Ovary (tissue), 3 donors: Measurements from ENCODE around the gene HSDL1.

Experiments
- EP300 ChIP-seq: sonication (generic); formaldehyde crosslinking; IDR thresholded peaks from one replicate; pipeline ENCODE4 v1.6.1; 2017; ENCODE audit warnings: antibody characterized with exemption
- POLR2A ChIP-seq: fragments of 450-650 bp; IDR thresholded peaks from one replicate; pipeline ENCODE4 v1.6.1; 2017; ENCODE audit warnings: antibody characterized with exemption, mild to moderate bottlenecking, moderate library complexity
- TF ChIP-seq, protein P1 (sequence below), 3 donors: fragments of 450-650 bp in 2 of 3; fragments of 200-600 bp in 1 of 3; IDR thresholded peaks; one replicate each; pipeline versions ENCODE4 v1.5.1 to v1.8.0; 2016 to 2022; ENCODE audit warnings: antibody characterized with exemption in 3 of 3, mild to moderate bottlenecking in 1 of 3
- donor health status: DM: no; HTN: no; CAD: no.

- TF ChIP-seq, protein P1, sequence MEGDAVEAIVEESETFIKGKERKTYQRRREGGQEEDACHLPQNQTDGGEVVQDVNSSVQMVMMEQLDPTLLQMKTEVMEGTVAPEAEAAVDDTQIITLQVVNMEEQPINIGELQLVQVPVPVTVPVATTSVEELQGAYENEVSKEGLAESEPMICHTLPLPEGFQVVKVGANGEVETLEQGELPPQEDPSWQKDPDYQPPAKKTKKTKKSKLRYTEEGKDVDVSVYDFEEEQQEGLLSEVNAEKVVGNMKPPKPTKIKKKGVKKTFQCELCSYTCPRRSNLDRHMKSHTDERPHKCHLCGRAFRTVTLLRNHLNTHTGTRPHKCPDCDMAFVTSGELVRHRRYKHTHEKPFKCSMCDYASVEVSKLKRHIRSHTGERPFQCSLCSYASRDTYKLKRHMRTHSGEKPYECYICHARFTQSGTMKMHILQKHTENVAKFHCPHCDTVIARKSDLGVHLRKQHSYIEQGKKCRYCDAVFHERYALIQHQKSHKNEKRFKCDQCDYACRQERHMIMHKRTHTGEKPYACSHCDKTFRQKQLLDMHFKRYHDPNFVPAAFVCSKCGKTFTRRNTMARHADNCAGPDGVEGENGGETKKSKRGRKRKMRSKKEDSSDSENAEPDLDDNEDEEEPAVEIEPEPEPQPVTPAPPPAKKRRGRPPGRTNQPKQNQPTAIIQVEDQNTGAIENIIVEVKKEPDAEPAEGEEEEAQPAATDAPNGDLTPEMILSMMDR (IDR thresholded peaks at IDR 0.05): no peak
- TF ChIP-seq POLR2A (no peak), EP300 (no peak)
These were observed 34.1 kb upstream of the HSDL1 start for GRCh38 chr16:84178892-84179611.
